BJ (cell line): ENCODE data around the gene SUN1. TPM values are rescaled to one million over a fixed set of nuclear protein-coding genes. Genes with fewer than 3 reads are reported as not detected.

ENCODE experiments used
- CTCF ChIA-PET: fragments of 350-600 bp; formaldehyde crosslinking; extraction: SDS; loops from one replicate; lab custom pipeline; 2021; ENCODE audit warnings: antibody characterized with exemption, inconsistent platforms; lab: Yijun Ruan, JAX
- POLR2A ChIA-PET: fragments of 300-600 bp; sonication (Branson Sonifier 250); formaldehyde crosslinking; extraction: SDS; loops from one replicate; lab custom pipeline; 2021; ENCODE audit warnings: antibody characterized with exemption; lab: Charles Lee
- DNase-seq: peaks from one replicate; pipeline ENCODE4 v3.0.0-alpha.2; 2011; ENCODE audit warnings: low read depth
- H3K27me3 ChIP-seq: 2 replicates; pipeline ENCODE4 v1.6.0; 2011; ENCODE audit warnings: low read length; ENCODE audit not compliant: control insufficient read depth, insufficient read depth
- H3K36me3 ChIP-seq: 2 replicates; pipeline ENCODE4 v1.5.1; 2011; ENCODE audit warnings: low read length; ENCODE audit not compliant: control insufficient read depth, insufficient read depth
- H3K4me3 ChIP-seq: 2 replicates; pipeline ENCODE4 v1.5.1; 2011; ENCODE audit warnings: low read depth, mild to moderate bottlenecking, control low read depth, low read length
- CTCF ChIP-seq: IDR thresholded peaks from 2 replicates; pipeline ENCODE4 v1.5.1; 2011; ENCODE audit warnings: low read depth, mild to moderate bottlenecking, control low read depth, inconsistent platforms, low read length, moderate library complexity; ENCODE audit not compliant: insufficient read depth
- polyA plus RNA-seq: library from polyadenylated mRNA; depleted of rRNA; stranded (reverse); fragments of >200 nt; gene quantifications from 2 replicates; pipeline ENCODE4 v1.2.3, GENCODE V29; 2011

Gene SUN1
- polyA plus RNA-seq, 1 experiment: 222 TPM

GRCh38 chr7:820341-820740, 11.9 kb upstream of the SUN1 start:
- ChIA-PET CTCF (no interaction called here), POLR2A (no interaction called here)
- no peak for TF ChIP-seq CTCF
- Histone ChIP-seq H3K27me3 (no peaks in the 10 kb centered on the region), H3K4me3 (no peak overlapping the region), H3K36me3 (no peaks in the 10 kb centered on the region; the same call in none of the 2 replicates)
- no peak for DNase-seq

DNA sequence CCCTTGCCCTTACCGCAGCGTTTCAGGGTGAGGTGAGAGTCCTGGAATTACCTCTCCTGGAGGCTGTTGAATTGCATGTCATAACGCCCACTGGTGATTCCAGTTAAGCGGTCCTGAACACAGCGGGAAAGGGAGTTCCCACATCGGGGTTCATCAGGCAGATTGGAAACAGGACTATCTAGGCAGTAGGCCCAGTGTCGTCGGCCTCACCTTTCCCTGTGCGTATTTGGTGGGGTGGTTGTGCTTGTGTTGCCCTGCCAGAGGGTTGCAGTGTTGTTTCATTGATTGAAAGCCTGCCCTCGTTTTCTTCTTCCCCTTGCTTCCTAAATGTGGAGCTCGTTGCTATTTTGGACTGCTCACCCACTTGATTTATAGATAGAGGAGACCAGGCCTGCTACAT, 10.6 kb upstream of the SUN1 start:
- H3K4me3 ChIP-seq: no peak overlapping the region
- CTCF ChIA-PET: interaction anchor here (1.3 kb wide), 1 partner anchor 42 kb away, joined by 4 read pairs; no protein-coding TSS in a partner anchor
- POLR2A ChIA-PET: no interaction called here

GRCh38 chr7:822692-823276, 9.5 kb upstream of the SUN1 start:
- no peaks in the 10 kb centered on the region for H3K27me3 ChIP-seq
- no peak for TF ChIP-seq CTCF
- CTCF ChIA-PET: interaction anchor here (0.7 kb wide), 1 partner anchor 16 kb away, joined by 3 read pairs; no protein-coding TSS in a partner anchor
- POLR2A ChIA-PET: no interaction called here
- no peak for DNase-seq
- peaks cover 1% of the 10 kb centered on the region for H3K36me3 ChIP-seq
- H3K4me3 ChIP-seq: no peak overlapping the region

More for the DNA sequence above, 10.6 kb upstream of the SUN1 start:
- DNase-seq: no peak
- Histone ChIP-seq H3K36me3 (peaks cover 1% of the 10 kb centered on the region), H3K27me3 (no peaks in the 10 kb centered on the region)
- TF ChIP-seq CTCF: no peak

- CTCF ChIA-PET: no interaction called here
- POLR2A ChIA-PET: no interaction called here
These were observed 8.6 kb upstream of the SUN1 start for GRCh38 chr7:823649-824048.

DNA sequence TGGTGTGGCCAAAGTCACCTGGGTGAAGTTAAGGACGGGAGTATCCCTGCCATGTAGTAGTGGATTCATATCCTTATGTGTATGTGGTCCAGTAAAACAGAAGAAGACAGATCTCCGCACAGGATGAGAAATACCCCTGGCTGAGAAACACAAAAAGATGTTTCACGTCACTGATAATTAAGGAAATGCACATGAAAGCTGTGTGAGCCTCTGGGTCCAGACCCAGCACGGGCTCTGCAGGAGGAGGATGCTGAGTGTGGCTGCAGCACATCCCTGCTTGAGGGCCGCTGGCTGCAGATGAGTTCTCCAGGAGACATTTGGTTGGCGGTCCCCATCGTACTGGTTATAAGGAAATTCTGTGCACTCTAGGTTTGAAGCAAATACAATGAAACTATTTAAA, 8.2 kb upstream of the SUN1 start:
- peaks cover 1% of the 10 kb centered on the region for H3K36me3 ChIP-seq
- no peak for DNase-seq
- no peaks in the 10 kb centered on the region for H3K27me3 ChIP-seq
- ChIA-PET POLR2A (no interaction called here), CTCF (interaction anchor here (0.7 to 1.4 kb wide), 2 partner anchors 10 to 114 kb away, joined by 3 to 5 read pairs; no protein-coding TSS in a partner anchor)
- no peak for TF ChIP-seq CTCF
- no peak overlapping the region for H3K4me3 ChIP-seq

More at GRCh38 chr7:823649-824048, 8.6 kb upstream of the SUN1 start:
- TF ChIP-seq CTCF: no peak
- no peak for DNase-seq
- Histone ChIP-seq H3K36me3 (peaks cover 1% of the 10 kb centered on the region), H3K4me3 (no peak overlapping the region), H3K27me3 (no peaks in the 10 kb centered on the region)
